PC-3 (cell line): ENCODE measurements around the gene ROMO1.

Experiments used
- EZH2 ChIP-seq: fragments of 300-600 bp; sonication (generic); IDR thresholded peaks from one replicate; pipeline ENCODE4 v1.6.1; 2017; ENCODE audit warnings: antibody characterized with exemption, mild to moderate bottlenecking, low read length; ENCODE audit not compliant: unreplicated experiment
- EZH2phosphoT487 ChIP-seq: fragments of 300-600 bp; sonication (generic); IDR thresholded peaks from 2 replicates; pipeline ENCODE4 v1.6.1; 2018; ENCODE audit warnings: mild to moderate bottlenecking, antibody characterized with exemption, low read length, borderline replicate concordance
- TF ChIP-seq, protein P1 (sequence below): fragments of 300-600 bp; sonication (generic); conservative IDR thresholded peaks from 2 replicates; pipeline ENCODE4 v1.5.1; 2017; ENCODE audit warnings: antibody characterized with exemption, low read depth, mild to moderate bottlenecking, low read length

- TF ChIP-seq, protein P1, sequence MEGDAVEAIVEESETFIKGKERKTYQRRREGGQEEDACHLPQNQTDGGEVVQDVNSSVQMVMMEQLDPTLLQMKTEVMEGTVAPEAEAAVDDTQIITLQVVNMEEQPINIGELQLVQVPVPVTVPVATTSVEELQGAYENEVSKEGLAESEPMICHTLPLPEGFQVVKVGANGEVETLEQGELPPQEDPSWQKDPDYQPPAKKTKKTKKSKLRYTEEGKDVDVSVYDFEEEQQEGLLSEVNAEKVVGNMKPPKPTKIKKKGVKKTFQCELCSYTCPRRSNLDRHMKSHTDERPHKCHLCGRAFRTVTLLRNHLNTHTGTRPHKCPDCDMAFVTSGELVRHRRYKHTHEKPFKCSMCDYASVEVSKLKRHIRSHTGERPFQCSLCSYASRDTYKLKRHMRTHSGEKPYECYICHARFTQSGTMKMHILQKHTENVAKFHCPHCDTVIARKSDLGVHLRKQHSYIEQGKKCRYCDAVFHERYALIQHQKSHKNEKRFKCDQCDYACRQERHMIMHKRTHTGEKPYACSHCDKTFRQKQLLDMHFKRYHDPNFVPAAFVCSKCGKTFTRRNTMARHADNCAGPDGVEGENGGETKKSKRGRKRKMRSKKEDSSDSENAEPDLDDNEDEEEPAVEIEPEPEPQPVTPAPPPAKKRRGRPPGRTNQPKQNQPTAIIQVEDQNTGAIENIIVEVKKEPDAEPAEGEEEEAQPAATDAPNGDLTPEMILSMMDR = no peak
- TF ChIP-seq EZH2 = no peak
- no peak for TF ChIP-seq EZH2phosphoT487
Observed at GRCh38 chr20:35730583-35731468, 31.6 kb downstream of the ROMO1 start.
